OCI-LY1 (cell line): ENCODE data around the gene ARMC9.

Experiments
- EZH2 ChIP-seq: fragments of 200-600 bp; sonication (generic), shearing (Covaris generic); IDR thresholded peaks from 2 replicates; pipeline ENCODE4 v1.8.0; 2017; ENCODE audit warnings: borderline replicate concordance, mixed run types, mild to moderate bottlenecking, antibody characterized with exemption, low read length, moderate library complexity, mixed read lengths
- TF ChIP-seq, protein P1 (sequence below): fragments of 200-600 bp; sonication (generic), shearing (Covaris generic); IDR thresholded peaks from 2 replicates; pipeline ENCODE4 v1.5.1; 2017; ENCODE audit warnings: mild to moderate bottlenecking, antibody characterized with exemption, low read length, moderate library complexity, mixed read lengths

DNA sequence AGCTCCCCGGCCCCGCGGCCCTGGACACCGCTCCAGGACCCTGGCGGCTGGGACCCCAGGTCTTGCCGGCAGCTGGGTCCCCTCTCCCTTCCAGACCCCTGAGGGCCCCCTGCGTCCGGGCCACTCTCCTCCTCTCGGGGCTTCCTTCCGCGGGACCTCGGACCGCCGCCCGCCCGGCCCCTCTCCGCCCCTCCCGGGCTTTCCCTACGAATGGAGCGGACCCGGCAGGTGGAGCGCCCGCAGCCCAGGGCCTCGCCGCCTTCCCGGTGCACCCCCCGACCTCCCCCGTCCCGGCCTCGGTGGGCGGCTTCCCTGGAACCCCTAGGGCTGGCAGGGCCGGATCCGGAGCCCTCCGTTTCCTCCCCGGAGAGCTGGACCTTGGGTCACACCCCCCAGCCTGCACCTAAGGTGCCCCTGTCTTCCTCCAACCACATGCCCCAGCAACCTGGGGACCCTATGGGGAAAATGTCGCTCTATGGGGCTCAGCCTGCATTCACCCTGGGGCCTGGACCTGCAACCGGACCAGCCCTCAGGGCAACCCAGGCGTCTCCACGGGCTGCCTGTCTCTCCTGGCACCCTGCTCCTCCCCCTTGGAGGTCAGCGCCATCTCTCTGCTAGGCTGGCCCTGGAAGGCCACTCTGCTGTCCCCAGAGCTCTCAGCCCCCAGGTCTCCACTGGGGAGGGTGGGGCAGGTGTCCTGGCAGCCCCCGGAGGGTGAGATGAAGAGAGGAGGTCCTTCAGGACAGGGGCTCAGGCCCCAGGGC, 197.8 kb downstream of the ARMC9 start:
- TF ChIP-seq, protein P1, sequence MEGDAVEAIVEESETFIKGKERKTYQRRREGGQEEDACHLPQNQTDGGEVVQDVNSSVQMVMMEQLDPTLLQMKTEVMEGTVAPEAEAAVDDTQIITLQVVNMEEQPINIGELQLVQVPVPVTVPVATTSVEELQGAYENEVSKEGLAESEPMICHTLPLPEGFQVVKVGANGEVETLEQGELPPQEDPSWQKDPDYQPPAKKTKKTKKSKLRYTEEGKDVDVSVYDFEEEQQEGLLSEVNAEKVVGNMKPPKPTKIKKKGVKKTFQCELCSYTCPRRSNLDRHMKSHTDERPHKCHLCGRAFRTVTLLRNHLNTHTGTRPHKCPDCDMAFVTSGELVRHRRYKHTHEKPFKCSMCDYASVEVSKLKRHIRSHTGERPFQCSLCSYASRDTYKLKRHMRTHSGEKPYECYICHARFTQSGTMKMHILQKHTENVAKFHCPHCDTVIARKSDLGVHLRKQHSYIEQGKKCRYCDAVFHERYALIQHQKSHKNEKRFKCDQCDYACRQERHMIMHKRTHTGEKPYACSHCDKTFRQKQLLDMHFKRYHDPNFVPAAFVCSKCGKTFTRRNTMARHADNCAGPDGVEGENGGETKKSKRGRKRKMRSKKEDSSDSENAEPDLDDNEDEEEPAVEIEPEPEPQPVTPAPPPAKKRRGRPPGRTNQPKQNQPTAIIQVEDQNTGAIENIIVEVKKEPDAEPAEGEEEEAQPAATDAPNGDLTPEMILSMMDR = no peak
- no peak for TF ChIP-seq EZH2
